ENCODE data around the gene WLS.
"Not testable (repeated sequence)": the region's sequence is repeated elsewhere in the genome, so short reads cannot be mapped to it uniquely, and the experiment has no call there.

The WLS gene

GRCh38 chr1:68165665-68166064 lies 66.7 kb downstream of the WLS start:
- DNase-seq (ENCODE audit: low spot score), result no peak

GRCh38 chr1:68164918-68165317 lies 67.4 kb downstream of the WLS start:
- DNase-seq (ENCODE audit: low spot score), result no peak

DNA sequence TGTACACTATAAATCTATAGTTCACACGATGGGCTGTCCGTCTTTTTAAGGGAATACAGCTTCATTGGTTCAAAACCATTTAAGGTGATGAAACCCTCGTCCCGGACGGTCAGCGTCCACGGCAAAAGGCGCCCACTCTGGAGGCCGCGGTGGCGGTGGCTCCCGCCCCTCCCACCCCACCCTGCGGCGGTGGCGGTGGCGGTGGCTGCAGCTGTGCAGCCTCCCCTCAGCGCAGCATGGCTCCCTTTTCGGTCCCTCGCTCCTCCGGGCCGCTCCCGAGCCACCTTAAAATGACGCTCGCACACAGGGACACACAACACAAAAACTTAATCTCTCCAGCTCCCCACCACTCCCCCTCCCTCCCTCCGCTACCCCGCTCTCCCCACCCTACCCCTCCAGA lies 69.1 kb downstream of the WLS start:
- DNase-seq (ENCODE audit: low spot score), result no peak

- no peak for DNase-seq (ENCODE audit: low spot score)
Measured at GRCh38 chr1:68162761-68163160, 69.6 kb downstream of the WLS start.

DNA sequence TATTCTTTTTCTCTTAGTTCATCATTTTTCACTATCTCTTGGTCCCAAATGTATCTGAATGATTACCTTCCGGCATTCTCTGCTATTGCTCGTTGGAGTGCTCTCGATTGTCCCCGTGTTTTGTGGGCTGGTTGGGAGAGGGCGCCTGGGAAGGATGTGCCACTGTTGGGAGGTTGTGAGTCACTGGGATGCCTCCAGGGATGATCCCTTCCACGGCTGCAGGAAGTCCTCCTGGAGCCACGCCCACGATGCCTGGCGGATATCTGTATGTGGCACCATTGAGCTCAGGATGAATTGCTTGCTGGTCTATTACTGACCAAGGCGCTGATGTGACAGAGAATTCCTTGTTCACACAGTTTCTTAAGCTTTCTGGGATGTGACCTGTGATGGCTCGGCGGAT lies 70.7 kb downstream of the WLS start:
- DNase-seq (ENCODE audit: low spot score), result not testable (repeated sequence)

DNA sequence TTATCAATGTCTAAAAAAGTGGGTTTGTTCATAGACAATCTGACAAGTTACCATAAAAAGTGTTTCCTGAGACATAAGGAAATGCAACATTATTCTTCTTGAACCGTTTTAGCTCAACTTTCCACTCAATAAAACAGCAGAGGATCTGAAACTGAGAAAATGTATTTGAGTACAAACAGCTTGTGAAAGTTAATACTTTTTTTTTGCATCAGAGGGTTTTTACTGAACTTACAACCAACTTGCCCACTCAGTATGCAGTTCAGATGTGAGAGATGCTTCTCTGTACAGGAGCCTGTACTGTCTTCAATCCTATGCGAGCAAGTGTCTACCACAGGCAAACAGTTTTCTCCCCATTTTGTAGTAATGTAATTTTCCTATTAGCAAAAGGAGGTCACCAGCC lies 71.4 kb downstream of the WLS start:
- DNase-seq (ENCODE audit: low spot score), result not testable (repeated sequence)

- DNase-seq (ENCODE audit: low spot score), result no peak
Measured at GRCh38 chr1:68160021-68160420, 72.3 kb downstream of the WLS start.

DNA sequence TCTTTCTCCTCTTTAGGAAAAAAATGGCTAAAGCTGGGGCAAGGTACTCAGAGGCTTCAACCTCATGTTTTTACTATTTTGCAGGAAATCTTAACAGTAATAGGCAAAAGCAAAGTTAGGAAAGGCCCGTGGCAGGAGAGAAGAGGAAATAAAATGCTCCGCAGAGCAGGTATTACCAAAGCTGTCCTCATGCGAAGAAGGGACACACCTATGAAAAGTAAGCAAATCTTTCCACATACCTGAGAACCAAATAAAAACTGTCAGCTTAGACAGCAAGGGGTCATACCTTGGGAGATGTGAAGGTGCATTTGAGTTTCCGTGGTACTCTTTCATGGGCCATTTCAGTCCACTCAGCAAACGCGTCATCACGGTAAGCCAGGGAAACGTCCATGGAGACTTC lies 73.5 kb downstream of the WLS start:
- no peak for DNase-seq (ENCODE audit: low spot score)

DNA sequence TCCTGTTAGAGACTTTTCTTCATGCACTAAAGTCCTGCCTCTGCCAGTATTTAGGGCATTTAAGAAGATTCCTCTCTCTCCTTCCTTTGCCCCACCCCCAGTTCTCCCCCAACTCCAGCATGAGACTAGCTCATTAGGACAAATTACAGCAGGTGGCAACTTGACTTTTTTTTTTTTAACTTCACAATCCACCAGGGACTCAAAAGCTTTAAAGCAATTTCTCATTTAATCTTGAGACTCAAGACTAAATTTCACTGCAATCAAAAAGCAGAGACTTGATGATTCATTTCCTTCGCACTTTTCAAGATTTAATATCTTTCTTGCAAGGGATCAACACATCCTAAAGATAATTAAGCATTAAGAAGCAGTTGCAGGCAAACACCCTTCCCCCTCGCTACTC lies 74.9 kb downstream of the WLS start:
- DNase-seq (ENCODE audit: low spot score), result no peak

GRCh38 chr1:68151690-68152089 lies 80.6 kb downstream of the WLS start:
- no peak for DNase-seq (ENCODE audit: low spot score)

GRCh38 chr1:68149907-68150306 lies 82.4 kb downstream of the WLS start:
- no peak for DNase-seq (ENCODE audit: low spot score)

GRCh38 chr1:68149110-68149798 lies 83.1 kb downstream of the WLS start:
- DNase-seq (ENCODE audit: low spot score), result no peak

DNA sequence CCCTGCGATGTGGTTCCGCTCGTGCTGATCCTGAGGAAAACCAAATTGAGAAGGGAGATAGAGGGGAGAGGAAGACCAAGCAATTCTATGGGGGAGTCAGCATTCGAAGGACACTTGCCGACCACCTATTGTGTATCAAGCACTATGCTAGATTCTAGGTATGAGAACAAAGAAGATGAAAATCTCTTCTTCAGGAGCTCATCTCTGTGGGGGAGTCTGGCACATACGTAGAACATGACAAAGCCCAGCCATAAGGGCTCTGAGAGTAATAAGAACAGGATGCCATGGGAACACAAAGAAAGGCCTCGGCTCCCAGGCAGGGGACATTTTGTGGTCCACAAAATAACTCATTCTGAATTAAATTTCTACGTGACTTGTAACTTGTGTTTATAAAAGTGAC lies 83.7 kb downstream of the WLS start:
- DNase-seq (ENCODE audit: low spot score), result no peak

DNA sequence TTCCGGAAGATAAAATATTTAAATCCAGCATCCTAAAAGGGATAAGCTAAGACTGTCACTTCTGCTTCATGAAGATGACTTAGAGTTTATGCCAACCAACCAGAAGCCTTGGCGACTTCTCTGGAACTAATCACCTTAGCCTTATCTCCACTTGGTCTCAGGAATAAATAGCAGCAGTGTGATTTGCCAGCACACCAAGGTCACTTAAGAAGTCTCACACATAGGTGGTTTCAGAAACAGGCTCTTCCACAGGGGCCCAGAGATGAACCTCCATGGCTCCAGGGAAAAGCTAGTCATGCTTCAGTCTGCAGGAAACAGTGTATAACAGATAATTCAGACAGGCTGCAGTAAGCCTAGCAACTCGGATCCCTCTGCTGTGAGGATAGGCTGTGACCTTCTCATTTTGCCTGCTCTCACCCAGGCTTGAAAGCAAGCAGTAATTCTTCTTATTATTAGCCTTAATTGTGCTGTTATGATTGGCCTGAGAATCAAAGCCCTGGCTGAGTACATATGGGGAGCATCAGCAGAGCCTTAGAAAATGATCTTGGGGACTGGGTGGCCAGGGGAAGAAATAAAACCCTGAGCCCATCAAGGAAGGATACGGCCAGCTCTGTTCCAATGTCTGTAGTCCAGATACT lies 84.7 kb downstream of the WLS start:
- no peak for DNase-seq (ENCODE audit: low spot score)

DNA sequence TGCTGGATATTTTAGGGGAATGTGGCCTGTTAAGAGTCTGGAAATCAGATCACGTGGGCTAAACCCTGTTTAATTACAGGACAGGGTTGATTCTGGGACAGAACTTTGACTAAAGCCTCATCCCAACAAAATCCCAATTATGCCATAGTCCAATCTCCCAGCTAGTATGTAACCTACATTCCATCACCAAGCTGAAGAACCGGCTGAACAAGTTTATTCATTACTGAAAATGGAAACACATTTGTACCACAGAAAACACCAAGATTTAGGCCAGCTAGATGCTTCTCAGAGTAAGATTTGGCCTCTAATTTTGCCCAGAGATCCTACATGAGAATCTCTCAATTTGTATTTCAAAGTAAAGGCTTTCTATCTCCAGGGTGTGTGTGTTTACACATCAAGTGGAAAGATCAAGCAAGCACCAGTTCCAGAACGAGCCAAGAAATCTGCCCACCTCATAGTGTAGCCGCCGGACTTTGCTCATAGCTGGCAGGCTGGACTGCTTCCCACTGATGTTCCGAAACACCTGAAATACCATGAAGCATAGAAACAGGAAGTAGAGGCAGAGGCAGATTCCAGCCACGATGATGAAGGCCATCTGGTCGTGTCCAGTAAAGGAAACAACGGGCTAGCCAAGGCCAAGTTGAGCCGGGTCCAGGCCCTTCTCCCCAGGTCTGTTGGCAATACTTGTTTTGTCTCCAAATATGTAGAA lies 86.8 kb downstream of the WLS start:
- no peak for DNase-seq (ENCODE audit: low spot score)

- no peak for DNase-seq (ENCODE audit: low spot score)
Measured at GRCh38 chr1:68144856-68145255, 87.5 kb downstream of the WLS start.

DNA sequence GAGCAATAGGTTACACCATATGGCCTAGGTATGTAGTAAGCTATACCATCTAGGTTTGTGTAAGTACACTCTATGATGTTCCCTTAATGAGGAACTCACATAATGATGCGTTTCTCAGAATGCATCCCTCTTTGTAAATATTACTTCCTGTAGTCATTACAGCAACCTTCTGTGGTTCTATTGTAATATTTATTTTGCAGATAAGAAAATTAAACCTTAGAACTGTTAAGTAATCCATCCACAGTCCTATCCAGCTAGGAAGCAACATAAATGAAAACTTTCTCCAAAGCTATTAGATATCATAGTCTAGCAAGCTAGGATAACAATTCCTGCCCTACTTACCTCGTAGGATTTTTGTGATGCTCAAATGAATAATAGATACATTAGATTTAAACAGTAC lies 88.7 kb downstream of the WLS start:
- no peak for DNase-seq (ENCODE audit: low spot score)

GRCh38 chr1:68142461-68142860 lies 89.9 kb downstream of the WLS start:
- no peak for DNase-seq (ENCODE audit: low spot score)

GRCh38 chr1:68142036-68142435 lies 90.3 kb downstream of the WLS start:
- DNase-seq (ENCODE audit: low spot score), result no peak

DNA sequence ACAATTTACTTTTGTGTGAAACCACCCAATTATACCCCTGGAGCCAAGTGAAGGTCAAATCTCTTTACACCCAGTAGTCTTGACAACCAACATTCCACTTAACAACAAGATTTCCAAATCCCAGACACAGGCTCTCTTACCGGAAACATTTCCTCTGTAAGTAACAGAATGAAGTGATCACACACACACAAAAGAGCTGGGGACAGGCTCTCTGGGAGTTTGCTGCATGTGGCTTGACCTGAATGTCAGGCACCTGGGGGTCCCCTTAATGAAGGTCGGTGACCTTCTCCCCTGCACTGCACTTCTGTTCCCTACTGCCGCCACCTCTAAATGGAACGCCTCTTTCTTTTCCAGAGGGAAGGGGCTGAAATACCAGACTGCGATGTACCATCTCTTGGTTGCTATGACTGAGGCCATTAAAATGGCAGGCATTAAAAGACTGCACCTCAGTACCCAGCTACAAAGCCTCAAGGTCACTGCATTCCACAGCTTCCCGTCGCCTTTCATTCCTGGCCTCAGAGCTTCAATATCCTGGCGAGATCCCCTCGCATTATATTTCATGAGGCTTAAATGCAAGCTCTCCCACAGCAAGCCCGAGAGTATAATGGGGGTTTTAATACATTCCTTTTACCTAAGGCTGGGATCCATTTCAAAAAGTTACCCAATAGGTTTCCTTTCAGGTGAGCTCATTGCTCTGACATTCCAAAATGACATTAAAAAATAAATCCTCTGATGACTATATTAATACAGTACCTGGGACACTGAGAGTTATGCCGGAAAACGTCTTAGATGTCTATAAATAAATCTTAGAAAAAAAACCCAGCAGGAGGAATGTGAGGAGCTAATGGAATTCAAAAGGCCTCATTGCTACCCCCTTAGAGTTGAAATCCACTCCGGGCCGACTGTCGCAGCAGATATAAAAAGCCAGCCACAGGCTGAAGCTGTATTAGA lies 91.0 kb downstream of the WLS start:
- DNase-seq (ENCODE audit: low spot score), result no peak

DNA sequence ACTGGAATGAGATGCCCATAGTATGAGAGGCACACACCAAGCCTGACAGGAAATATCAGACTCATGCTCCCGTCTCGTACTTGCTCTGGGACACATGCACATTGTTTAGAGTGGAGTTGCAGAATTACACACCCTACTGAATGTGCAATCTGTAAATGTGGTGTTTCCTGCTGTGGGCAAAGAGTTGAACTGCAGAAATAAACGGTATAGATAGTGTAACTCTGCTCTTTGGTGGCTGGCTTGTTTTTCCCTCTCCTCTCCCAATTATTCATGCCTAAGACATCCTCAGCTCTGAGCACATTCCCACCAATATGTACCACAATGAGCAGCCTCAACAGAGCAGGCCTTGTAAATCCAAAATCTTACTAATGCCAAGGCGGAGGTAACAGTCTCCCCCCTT lies 91.8 kb downstream of the WLS start:
- no peak for DNase-seq (ENCODE audit: low spot score)

DNA sequence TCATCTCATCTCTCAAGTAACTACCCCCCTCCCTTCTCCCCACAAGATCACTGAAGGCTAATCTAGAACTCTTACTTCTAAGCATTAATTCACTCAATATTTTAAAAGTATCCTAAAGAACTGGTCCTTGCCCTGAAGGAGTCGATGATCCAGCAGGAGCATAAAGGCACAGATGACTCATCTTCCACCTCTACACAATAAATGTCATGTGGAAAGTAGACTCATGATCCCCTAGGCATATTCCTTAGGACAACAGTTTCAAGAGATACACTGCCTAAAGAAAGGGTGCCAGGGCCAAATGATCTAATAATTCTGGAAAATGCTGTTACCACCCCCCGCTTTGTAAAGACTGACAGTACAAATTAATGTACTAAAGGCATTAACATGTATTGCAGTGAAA lies 96.1 kb downstream of the WLS start:
- no peak for DNase-seq (ENCODE audit: low spot score)

All from hepatic stellate cell (primary cell).